ENCODE results near the gene TMEM154.

DNA sequence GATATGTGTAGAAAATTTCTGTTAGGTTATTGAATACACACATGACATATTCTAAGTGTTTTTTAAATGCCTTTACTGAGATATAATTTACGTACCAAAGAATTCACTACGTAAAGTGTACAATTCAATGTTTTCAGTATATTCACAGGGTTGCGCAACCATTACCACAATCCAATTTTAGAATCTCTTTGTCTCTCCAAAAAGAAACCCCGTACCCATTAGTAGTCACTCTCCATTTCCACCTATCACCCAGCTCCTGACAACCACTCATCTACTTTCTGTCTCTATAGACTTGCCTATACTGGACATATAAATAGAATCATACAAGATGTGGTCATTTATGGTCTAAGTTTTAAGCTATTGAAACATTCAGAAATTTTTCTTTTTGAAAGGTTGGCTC, 90.9 kb downstream of the TMEM154 start:
- TF ChIP-seq CTCF (conservative IDR thresholded peaks at IDR 0.05; ENCODE audit: low read length) (no peak), EZH2phosphoT487 (IDR thresholded peaks at IDR 0.05; ENCODE audit: borderline replicate concordance) (no peak)
